GM23248 (cell line): ENCODE data around the gene NOCT. TPM values are rescaled to one million over a fixed set of nuclear protein-coding genes. Genes with fewer than 3 reads are reported as not detected.

Experiments used
- DNase-seq: peaks from one replicate; pipeline ENCODE4 v3.0.0-alpha.2; 2015
- H2AFZ ChIP-seq: fragments of 200-600 bp; sonication (generic); 2 replicates; pipeline ENCODE4 v1.6.1; 2016; ENCODE audit warnings: antibody characterized with exemption
- H3F3A ChIP-seq: fragments of 200-600 bp; sonication (generic); 2 replicates; pipeline ENCODE4 v1.6.1; 2016; ENCODE audit warnings: mild to moderate bottlenecking, antibody characterized with exemption, mixed run types; ENCODE audit not compliant: insufficient read depth
- H3K27ac ChIP-seq: fragments of 200-600 bp; sonication (generic); 2 replicates; pipeline ENCODE4 v1.5.1; 2016; ENCODE audit warnings: mild to moderate bottlenecking
- H3K27me3 ChIP-seq: fragments of 200-600 bp; sonication (generic); replicated peaks from 2 replicates; pipeline ENCODE4 v1.6.1; 2016; ENCODE audit warnings: mild to moderate bottlenecking; ENCODE audit not compliant: insufficient read depth
- H3K36me3 ChIP-seq: fragments of 200-600 bp; sonication (generic); 2 replicates; pipeline ENCODE4 v1.6.1; 2016; ENCODE audit warnings: low read depth, mild to moderate bottlenecking
- H3K4me1 ChIP-seq: fragments of 200-600 bp; sonication (generic); 2 replicates; pipeline ENCODE4 v1.6.1; 2016; ENCODE audit warnings: mild to moderate bottlenecking; ENCODE audit not compliant: insufficient read depth
- H3K4me2 ChIP-seq: fragments of 200-600 bp; sonication (generic); one replicate; pipeline ENCODE4 v1.6.1; 2016; ENCODE audit warnings: mild to moderate bottlenecking; ENCODE audit not compliant: unreplicated experiment
- H3K4me3 ChIP-seq: fragments of 200-600 bp; sonication (generic); 2 replicates; pipeline ENCODE4 v1.5.1; 2016; ENCODE audit warnings: mild to moderate bottlenecking
- H3K79me2 ChIP-seq: fragments of 200-600 bp; sonication (generic); 2 replicates; pipeline ENCODE4 v1.6.1; 2016; ENCODE audit warnings: mild to moderate bottlenecking; ENCODE audit not compliant: insufficient read depth
- H3K9ac ChIP-seq: fragments of 200-600 bp; sonication (generic); 2 replicates; pipeline ENCODE4 v1.6.1; 2016; ENCODE audit warnings: mild to moderate bottlenecking
- H3K9me2 ChIP-seq: fragments of 200-600 bp; sonication (generic); 2 replicates; pipeline ENCODE4 v1.6.1; 2016; ENCODE audit warnings: mixed run types, mild to moderate bottlenecking, moderate library complexity; ENCODE audit not compliant: insufficient read depth
- H3K9me3 ChIP-seq: fragments of 200-600 bp; sonication (generic); one replicate; pipeline ENCODE4 v1.6.1; 2017; ENCODE audit warnings: low read depth
- H4K20me1 ChIP-seq: fragments of 200-600 bp; sonication (generic); 2 replicates; pipeline ENCODE4 v1.6.0; 2016; ENCODE audit not compliant: insufficient read depth
- EZH2 ChIP-seq: fragments of 200-600 bp; sonication (generic); IDR thresholded peaks from 2 replicates; pipeline ENCODE4 v1.6.1; 2018; ENCODE audit warnings: antibody characterized with exemption, mild to moderate bottlenecking; ENCODE audit not compliant: insufficient read depth, poor library complexity, severe bottlenecking
- EZH2phosphoT487 ChIP-seq: fragments of 200-600 bp; sonication (generic); IDR thresholded peaks from 2 replicates; pipeline ENCODE4 v1.6.1; 2018; ENCODE audit warnings: antibody characterized with exemption, moderate library complexity, mild to moderate bottlenecking, low read depth; ENCODE audit not compliant: insufficient read depth
- WGBS, 2 experiments: methylation state at CpG; one replicate each; pipeline ENCODE4 v1.1.6; 2015 to 2017; ENCODE audit warnings: low lambda C conversion rate in 2 of 2, low coverage in 1 of 2; ENCODE audit errors: missing lambda C conversion rate in 2 of 2; 5-methylcytosine and 5-hydroxymethylcytosine counted together
- in situ Hi-C: fragments of 300-500 bp; cut with MboI; formaldehyde crosslinking; loops from 2 replicates; pipeline ENCODE4 v1.15.0; 2020
- polyA plus RNA-seq: library from polyadenylated mRNA; unstranded; fragments of >200 nt; fragmentation: Nextera tagmentation; extraction: Ambion mirVana; gene quantifications from 2 replicates; pipeline ENCODE4 v1.2.1, GENCODE V29; 2016
- total RNA-seq: library from RNA; depleted of rRNA; stranded (reverse); fragments of >200 nt; shearing (Covaris generic); gene quantifications from 2 replicates; pipeline ENCODE4 v1.2.3, GENCODE V29; 2014

NOCT gene
- total and polyA plus RNA-seq, 2 experiments from 2014 or later: 5.1 to 12.6 TPM

DNA sequence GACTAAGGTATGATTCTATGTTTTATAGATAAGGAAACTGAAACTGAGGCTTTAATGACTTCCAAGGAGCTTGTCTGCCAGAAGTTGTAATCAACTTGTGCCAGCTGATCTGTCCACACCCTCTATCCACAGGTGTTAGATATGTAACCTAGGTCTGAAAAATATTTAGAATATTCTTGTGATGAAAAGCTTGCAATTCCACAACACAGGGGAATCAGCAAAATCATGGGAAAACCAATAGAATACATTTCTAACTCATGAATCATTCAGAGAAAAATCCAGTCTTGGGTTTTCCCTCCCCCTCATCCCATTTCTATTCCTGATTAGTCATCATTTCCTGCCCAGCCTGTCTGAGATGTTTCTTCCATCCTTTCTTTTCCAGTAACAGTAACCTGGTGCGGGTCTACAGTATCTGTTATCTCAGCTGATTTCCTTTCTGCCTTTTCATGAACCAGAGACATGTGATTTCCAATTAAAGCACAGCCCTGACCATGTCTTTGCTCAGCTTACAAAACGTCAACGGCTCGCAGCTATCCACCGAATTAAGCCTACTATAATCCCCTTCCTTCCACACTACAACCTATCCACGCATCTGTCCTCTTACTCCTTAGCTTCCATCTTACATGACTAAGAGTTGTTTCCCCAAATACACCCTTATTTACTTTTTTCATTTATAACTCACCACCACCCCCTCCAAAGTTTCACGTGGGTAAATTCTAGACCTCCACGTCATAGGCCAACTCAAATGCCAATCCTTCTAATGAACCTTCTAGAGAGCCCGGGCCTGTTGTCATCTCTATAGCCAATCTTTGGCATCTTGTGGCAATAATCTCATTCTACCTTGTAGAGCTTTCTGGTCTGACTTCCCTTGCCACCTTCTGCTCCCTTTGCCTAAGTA lies 961 bp upstream of the NOCT start:
- peak; percentile 88 for DNase-seq
- no peaks in the 10 kb centered on the region for H3K9me2 ChIP-seq
- WGBS, 2 experiments: 38% methylated on average over 9 of the region's 9 CpGs
- H3K4me3 ChIP-seq: peak overlapping the region; percentile 97
- H3K9ac ChIP-seq: peak overlapping the region; percentile 89
- peaks cover 3% of the 10 kb centered on the region; the same call in 1 of the 2 replicates for H4K20me1 ChIP-seq
- H3K27ac ChIP-seq: peak overlapping the region; percentile 95
- H3F3A ChIP-seq: peaks cover 36% of the 10 kb centered on the region
- peak overlapping the region; percentile 93 for H3K4me2 ChIP-seq
- no peaks in the 10 kb centered on the region for H3K27me3 ChIP-seq
- no peaks in the 10 kb centered on the region for H3K9me3 ChIP-seq
- H3K4me1 ChIP-seq: peaks cover 39% of the 10 kb centered on the region
- in situ Hi-C loops: no loop called here
- peaks cover 35% of the 10 kb centered on the region for H3K79me2 ChIP-seq
- TF ChIP-seq EZH2 (no peak), EZH2phosphoT487 (no peak)
- H2AFZ ChIP-seq: peak overlapping the region; percentile 78
- no peaks in the 10 kb centered on the region for H3K36me3 ChIP-seq

DNA sequence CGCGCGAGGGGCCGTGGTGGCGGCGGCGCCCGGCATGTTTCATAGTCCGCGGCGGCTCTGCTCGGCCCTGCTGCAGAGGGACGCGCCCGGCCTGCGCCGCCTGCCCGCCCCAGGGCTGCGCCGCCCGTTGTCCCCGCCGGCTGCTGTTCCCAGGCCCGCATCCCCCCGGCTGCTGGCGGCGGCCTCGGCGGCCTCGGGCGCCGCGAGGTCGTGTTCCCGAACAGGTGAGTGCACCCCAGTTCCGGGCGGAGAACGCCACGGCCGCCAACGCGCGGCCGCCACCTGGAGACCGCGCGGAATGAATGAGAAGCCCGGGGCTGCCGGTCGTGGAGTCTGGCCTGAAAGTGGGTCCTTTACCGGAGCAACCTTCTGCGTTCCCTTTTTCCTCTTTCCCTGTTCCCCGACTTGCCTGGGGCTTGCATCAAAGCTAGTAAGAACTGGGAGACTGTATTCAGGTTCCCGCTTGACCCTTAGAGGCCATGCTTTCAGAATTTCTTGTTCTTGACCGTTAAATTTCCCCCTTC lies 429 bp downstream of the NOCT start:
- 1% methylated on average over 38 to 44 of the region's 55 CpGs for WGBS, 2 experiments
- H3K9ac ChIP-seq: peak overlapping the region; percentile 89
- H3F3A ChIP-seq: peaks cover 41% of the 10 kb centered on the region
- H2AFZ ChIP-seq: peak overlapping the region; percentile 78
- H3K79me2 ChIP-seq: peaks cover 49% of the 10 kb centered on the region
- peak overlapping the region; percentile 97 for H3K4me3 ChIP-seq
- H3K9me3 ChIP-seq: no peaks in the 10 kb centered on the region
- DNase-seq: peak; percentile 61
- no peaks in the 10 kb centered on the region for H3K9me2 ChIP-seq
- H3K27me3 ChIP-seq: no peaks in the 10 kb centered on the region
- peak overlapping the region; percentile 93 for H3K4me2 ChIP-seq
- H3K4me1 ChIP-seq: peaks cover 46% of the 10 kb centered on the region
- H4K20me1 ChIP-seq: peaks cover 7% of the 10 kb centered on the region; the same call in 1 of the 2 replicates
- TF ChIP-seq EZH2phosphoT487: no peak
- no peak for TF ChIP-seq EZH2
- H3K27ac ChIP-seq: peak overlapping the region; percentile 95
- no peaks in the 10 kb centered on the region for H3K36me3 ChIP-seq
- in situ Hi-C loops: no loop called here

- Histone ChIP-seq H3K4me2 (peak overlapping the region; percentile 47), H3K9me2 (no peaks in the 10 kb centered on the region), H3K9ac (0 out of 2 replicates have a peak overlapping the region, but pooled peaks have one; percentile 6), H3K27ac (peak overlapping the region; percentile 30; the same call in 1 of the 2 replicates), H3K4me1 (peaks cover 46% of the 10 kb centered on the region), H3K9me3 (no peaks in the 10 kb centered on the region), H4K20me1 (peaks cover 7% of the 10 kb centered on the region; the same call in 1 of the 2 replicates), H3K79me2 (peaks cover 67% of the 10 kb centered on the region), H3F3A (peaks cover 41% of the 10 kb centered on the region), H3K4me3 (peak overlapping the region; percentile 28), H3K36me3 (no peaks in the 10 kb centered on the region), H3K27me3 (no peaks in the 10 kb centered on the region), H2AFZ (no peak overlapping the region)
- no peak for TF ChIP-seq EZH2phosphoT487
- no peak for TF ChIP-seq EZH2
- DNase-seq: peak; percentile 31
- in situ Hi-C loops: no loop called here
- 43 to 53% methylated on average over 3 of the region's 3 CpGs for WGBS, 2 experiments
Measured at GRCh38 chr4:139017861-139018260, 2.3 kb downstream of the NOCT start.

DNA sequence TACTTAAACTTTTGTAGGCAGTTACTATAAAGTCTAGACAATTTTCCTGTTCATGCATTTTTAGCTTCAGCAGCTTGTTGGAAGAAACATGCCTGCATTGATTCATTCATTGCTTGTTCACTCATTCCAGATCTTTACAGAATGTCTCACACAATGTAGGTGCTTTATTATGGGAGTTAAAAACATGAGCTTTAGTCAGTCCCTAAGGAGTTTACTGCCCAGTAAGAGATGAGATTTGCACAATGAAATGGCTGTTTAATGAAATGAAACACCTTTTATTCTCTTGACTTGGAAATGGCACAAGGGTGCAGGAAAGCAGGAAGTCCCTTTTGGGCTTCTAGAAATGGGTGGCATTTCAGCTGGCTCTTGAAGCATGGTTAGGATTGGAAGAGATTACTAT lies 2.9 kb downstream of the NOCT start:
- H3K9me3 ChIP-seq: no peaks in the 10 kb centered on the region

More for the DNA sequence above, 2.9 kb downstream of the NOCT start:
- Histone ChIP-seq H3K4me1 (peaks cover 46% of the 10 kb centered on the region), H3F3A (peaks cover 41% of the 10 kb centered on the region), H3K36me3 (no peaks in the 10 kb centered on the region), H3K79me2 (peaks cover 74% of the 10 kb centered on the region), H3K4me3 (peak overlapping the region; percentile 28), H4K20me1 (peaks cover 7% of the 10 kb centered on the region; the same call in 1 of the 2 replicates), H3K9me2 (no peaks in the 10 kb centered on the region), H3K4me2 (peak overlapping the region; percentile 47), H3K9ac (0 out of 2 replicates have a peak overlapping the region, but pooled peaks have one; percentile 6), H3K27ac (peak overlapping the region; percentile 30), H2AFZ (no peak overlapping the region), H3K27me3 (no peaks in the 10 kb centered on the region)
- TF ChIP-seq EZH2phosphoT487: no peak
- no peak for TF ChIP-seq EZH2
- in situ Hi-C loops: no loop called here
- DNase-seq: peak; percentile 65
